ENCODE results near the gene TMEM238.
A peak's percentile ranks its signal among the peaks of the same experiment; 100 is the strongest.

TMEM238 gene

DNA sequence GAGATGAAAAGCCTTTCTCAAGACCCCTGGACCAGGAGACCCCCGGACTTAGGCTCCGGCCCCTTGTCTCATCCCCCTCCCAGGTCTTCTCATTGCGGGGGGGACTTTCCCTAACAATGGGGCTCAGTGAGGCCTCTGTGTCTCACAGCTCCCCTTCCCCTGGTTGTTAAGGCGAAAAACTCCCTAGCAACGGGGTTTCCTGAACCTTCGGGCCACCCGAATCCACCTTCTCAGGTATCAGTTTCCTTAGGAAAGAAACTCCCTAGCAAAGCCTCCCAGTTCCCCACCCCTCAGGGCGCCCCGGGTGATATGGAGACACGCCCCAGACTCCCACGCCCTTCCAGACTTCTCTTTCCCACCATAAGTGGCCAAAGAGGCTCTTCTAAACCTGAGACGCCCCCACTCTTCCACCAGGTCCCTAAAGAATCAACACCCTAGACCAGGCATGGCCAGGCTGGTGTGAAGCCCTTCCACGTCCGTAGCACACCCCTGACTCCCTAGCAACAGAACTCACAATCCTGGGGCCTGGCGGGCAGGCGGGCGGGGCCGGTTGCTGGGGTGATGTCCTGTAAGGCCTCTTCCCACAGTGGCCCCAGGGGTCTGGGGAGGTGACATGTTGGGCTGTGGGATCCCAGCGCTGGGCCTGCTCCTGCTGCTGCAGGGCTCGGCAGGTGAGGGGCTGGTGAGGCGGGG lies 7.7 kb downstream of the TMEM238 start, which contains the start of gene TMEM190:
TMEM190 (plus strand) TSS at position 586 of the 693 bp plus-strand sequence; CDS start at position 614, 28 bp downstream.
- DNase-seq: no peak

DNA sequence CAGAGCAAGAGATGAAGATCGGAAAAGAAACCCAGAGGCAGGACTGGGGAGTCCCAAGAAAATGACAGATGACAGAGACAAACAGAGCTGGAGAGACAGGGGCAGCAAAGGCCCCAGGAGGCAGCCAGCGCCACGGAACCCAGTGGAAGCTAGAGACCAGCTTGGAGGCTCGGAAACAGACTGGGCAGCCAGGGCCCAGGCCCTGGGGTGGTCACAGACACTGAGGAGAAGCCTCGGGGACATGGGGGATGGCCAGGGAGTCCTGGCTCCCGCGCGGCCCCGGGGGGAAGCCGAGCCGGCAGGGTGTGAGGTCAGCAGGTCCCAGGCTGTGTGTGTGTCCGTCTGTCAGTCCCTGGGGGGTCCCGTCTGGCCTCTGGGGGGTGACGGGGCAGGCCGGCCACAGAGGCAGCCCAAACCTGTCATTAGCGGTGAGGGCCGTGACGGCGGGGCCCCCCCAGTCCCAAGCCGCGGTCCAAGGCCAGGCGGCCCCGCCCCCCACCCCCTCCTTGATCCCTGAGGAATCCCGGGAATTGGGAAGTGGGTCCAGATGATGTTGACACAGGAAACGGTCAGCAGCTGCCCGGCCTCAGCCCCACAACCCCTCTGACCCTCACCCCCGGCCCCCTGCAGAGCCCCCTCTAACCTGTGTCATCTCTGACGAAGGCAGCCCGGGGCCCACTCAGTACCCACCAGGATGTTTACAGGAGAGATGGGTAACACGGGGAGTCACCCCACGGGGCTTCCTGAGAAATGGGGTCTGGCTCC lies 9.9 kb downstream of the TMEM238 start:
- DNase-seq: no peak

DNA sequence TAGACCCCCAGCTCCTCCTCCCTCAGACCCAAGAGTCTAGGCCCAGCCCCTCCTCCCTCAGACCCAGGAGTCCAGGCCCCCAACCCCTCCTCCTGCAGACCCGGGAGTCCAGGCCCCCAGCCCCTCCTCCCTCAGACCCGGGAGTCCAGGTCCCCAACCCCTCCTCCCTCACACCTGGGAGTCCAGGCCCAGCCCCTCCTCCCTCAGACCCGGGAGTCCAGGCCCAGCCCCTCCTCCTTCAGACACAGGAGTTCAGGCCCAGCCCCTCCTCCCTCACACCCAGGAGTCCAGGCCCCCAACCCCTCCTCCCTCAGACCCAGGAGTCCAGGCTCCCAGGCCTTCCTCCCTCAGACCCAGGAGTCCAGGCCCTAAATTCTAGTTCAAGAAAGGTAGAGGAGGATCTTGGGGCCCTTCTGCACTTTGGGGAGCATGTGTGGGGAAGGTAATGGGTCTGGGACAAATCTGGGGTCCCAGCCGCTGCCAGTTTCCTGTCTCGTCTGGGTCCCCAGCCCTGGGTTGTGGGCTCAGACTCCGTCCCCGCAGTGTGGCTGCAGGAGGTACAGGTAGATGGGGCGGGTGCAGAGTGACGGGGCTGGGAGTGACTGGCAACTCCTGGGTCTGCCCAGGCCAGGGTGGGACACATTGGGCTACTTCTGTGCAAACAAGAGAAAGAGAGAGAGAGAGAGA lies 10.6 kb downstream of the TMEM238 start:
- DNase-seq: no peak

DNA sequence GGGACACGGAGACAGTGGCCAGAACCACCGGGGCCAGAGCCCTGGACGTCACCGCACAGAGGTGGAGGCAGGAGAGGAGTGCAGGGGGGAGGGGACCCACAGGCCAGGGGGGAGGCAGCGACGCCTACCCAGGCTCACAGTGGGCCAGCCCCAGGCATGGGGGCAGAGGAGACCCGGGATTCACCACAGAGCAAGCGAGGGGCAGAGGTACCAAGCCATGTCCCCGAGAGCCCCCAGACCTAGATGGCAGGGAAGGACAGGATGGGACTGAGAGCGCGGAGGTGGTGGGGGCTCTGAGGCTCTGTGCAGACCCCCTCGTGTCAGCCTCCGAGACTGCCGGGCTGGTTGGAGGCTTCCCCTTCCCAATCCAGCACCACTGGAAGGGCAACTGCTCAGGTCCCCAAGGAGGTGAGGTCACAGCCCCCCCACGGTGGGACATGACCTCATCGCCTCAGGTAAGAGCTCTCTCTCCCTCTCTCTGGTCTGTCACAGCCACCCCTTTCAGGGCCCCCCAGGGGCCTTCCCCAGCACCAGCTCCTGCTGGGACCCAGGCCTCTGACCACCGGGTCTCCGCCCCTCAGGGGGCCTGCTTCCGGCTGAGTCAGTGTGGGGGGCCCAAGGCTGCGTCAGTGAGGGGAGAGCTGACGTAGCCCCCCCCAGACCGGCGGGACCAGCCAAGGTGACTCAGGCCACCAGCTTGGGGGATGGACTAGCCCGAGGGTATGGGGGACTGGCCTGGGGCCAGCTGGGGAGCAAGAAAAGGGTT lies 11.6 kb downstream of the TMEM238 start:
- no peak for DNase-seq

DNA sequence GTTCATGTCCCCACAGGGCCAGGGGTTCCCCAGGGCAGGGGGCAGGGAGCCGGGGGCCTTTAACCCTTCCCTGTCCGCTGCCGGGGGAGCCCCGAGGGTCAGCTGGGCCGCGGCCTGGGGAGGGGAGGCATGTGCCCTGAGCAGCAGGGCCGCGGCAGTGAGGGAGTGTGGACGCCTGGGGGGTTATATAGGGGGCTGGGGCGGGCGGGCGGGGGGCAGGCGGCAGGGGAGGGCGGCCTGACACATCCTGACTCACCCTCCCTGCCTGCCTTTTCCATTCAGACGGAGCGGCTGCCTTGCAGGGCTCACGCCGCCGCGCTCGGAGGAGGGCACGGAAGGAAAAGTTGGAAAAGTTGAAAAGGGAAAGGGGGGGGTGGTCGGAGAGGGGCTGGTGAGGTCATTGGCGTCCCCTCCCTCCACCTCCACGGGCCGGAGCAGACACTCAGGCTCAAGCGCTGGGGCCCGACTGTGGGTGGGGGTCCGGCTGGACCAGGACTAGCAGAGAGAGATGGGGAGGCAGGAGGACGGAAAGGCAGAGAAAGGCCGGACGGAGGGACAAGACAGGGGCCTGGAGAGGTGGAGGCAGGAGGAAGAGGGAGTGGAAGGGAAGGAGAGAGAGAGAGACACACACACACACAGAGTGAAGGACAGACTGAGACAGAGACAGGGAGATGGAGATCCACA lies 13.6 kb downstream of the TMEM238 start, which contains the start of gene IL11:
IL11 (minus strand) TSS at position 159 of the 684 bp plus-strand sequence; CDS start at position 6, 153 bp downstream.
- DNase-seq: no peak

DNA sequence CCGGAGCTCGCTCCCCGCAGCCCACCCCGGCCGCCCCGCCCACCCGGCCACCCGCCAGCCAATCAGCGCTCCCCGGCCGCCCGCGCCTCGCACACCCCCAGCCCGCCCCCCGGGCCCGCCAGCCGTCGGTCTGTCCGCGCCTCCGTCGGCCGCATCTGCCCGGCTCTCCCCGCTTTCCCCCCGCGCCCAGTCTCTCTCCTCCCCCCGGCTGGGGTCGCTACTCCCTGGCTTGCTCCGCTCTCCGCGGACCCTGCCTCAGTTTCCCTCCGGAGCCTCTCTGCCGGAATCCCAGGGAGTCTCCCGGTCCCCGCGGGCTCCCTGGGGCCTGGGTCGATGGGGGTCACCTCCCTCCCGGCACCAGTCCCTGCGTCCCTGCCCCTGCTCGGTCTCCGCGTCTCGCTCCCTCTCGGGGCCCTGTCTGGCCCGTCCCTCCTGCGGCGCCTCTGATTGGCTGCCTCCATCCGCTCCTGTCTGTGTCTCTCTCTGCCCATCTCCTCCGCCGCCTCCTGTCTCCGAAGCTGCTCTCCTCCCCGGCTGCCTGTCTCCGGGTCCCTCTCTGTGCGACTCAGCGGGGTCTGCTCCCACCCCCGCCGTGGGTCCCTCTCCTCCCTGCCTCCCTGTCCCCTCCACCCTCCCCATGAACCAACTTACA lies 14.3 kb downstream of the TMEM238 start:
- DNase-seq: no peak

DNA sequence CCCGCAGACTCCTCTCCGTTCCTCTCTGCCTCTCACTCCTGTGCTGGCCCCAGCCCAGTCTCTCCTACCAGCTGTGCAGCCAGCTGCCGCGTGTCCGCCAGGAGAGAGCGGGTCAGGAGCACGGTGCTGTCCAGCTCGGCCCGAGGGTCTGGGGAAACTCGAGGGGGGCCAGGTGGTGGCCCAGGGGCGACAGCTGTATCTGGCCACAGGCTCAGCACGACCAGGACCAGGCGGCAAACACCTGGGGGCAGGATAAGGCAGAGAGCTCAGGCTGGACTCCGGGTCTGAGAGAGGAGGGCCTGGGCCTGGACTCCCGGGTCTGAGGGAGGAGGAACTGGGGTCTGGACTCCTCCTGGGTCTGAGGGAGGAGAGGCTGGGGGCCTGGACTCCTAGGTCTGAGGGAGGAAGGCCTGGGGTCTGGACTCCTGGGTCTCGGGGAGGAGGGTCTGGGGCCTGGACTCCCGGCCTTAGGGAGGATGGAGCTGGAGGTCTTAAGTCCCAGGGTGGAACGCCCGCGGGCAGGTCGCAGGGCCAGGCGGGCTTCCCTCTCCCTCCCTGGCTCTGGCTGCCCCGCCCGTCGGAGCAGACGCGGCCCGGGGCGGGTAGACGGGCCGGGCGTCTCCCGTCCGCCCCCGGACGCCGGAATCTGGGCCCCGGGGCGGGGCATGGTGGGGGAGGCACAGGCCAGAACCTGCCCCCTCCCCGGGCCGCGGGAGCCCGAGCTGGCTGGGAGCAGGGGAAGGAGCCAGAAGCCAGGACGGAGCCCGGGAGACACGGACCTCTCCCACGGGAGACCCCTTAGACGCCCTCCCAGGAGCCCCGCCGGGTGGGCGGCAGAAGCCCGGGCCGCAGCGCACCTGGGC lies 15.2 kb downstream of the TMEM238 start:
- no peak for DNase-seq

DNA sequence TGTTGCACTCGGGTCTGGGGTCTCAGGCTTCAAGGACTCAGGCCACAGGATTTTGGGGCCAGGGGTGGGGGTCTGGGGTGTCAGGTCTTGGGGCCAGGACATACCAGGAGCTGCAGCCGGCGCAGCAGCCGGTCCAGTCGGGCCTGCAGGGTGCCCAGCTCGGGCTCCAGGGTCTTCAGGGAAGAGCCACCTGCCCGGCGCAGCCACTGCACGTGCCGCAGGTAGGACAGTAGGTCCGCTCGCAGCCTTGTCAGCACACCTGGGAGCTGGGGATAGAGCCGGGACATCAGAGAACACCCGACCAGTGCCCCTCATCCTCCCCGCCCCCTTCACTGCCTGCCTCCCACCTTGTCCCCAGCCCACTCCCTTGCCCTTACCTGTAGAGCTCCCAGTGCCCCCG lies 16.0 kb downstream of the TMEM238 start:
- DNase-seq: no peak

DNA sequence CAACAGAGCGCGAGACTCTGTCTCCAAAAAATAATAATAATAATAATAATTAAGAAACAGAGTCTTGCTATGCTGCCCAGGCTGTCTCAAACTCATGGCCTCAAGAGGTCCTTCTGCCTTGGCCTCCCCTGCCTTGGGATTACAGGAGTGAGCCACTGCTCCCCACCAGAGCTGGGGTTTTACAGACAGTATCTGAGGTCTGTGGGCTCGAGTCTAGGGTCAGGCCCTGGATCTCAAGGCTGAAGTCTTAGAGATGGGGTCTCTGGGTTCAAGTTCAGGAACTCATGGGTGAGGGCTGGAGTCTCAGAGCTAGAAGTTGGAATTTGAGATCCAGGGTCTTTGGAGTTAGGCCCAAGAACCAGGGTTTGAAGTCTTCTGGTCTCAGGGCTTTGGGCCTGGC lies 17.3 kb downstream of the TMEM238 start:
- no peak for DNase-seq

DNA sequence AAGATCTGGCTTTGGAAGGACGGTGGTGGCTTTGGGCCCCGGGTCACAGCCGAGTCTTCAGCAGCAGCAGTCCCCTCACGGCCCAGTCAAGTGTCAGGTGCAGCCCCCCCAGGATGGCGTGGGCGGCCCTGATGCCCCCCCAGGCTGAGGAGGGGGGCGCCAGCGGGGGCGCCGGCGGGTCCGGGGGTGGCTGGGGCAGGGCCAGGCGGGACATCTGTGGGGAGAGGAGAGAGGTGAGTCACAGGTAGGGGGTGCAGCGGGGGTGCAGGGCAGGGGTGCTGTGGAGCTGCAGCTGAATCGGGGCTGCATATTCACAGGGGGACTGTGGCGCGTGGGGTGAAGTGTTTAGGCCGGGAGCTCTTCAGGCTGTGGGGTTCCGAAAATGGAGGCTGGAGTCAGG lies 18.1 kb downstream of the TMEM238 start:
- no peak for DNase-seq

DNA sequence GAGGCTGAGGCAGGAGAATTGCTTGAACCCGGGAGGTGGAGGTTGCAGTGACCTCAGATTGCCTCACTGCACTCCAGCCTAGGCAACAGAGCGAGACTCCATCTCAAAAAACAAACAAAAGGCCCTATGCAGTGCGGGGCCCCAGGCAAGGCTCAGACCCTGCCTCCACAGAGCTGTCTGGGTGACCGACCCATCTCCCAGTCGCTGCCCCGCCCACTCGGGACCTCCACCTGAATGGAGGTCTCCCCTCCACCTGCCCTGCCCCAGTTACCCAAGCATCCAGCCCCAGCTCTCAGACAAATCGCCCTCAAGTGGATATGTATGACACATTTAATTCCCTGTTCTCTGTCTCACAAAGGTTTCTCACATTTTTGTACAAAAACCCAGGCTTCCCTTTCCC lies 18.8 kb downstream of the TMEM238 start:
- DNase-seq: no peak

DNA sequence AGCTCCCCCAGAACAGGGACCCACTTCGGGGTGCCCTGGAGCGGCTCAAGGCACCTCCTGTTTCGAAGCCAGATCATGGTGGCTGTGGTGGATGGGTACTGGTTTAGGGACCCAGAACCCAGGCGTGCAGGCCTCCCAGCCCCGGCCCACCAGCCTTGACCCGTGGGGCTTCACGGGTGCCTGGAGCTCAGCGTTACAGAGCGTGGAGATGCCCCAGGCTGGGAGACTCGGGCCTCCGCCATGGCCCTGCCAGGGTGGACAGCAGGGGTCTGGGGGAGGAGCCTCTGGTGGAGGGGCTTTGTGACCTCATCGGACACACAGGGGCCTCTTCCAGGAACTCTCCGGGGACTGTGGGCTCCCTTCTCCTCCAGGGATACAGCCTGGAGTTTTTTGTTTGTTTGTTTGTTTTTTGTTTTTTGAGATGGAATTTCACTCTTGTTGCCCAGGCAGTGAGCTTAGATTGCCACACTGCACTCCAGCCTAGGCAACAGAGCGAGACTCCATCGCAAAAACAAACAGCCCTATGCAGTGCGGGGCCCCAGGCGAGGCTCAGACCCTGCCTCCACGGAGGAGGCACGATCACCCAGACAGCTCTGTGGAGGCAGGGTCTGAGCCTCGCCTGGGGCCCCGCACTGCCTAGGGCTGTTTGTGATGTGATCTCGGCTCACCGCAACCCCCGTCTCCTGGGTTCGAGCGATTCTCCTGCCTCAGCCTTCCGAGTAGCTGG lies 20.9 kb downstream of the TMEM238 start, which contains the start of gene GARIN5B:
GARIN5B (minus strand) TSS at position 271 of the 727 bp plus-strand sequence; CDS start at position 77, 194 bp downstream.
- DNase-seq: no peak

DNA sequence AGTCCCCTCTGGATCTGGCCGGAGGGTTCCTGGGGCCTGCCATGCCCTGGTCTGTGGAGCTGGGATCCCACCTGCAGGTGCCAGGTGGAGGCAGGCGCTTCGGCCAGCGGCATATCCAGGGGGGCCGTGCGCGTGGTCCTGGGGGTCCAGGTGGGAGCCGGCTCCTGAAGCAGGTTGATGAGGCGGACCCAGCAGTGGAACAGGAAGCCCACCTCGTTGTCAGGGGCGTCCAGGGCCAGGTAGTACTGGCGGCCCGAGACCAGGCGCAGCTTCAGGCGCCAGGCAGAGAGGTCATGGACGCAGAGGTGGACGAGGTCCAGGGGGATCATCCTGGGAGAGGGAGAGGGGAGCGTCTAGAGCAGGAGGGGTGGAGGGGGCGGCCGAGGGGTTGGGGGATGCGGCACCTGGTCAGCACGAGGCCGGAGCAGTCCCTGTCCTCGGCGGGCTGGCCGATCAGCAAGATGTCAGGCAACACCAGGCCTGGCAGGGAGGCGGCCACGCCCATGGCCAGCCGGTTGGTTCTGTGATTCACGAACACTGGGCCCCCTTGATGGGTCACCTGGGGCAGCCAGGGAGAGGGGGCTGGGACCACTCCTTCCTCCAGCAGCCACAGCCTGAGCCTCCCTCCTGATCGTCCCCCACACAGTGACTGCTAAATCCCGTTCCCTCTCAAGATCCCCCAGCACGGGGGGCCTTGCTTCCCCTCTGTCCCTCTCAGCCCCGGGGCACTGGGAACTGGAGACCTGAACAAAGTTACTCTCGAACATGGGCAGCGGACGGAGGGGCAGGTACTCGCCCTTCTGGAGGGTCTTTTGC lies 21.7 kb downstream of the TMEM238 start:
- DNase-seq: no peak

DNA sequence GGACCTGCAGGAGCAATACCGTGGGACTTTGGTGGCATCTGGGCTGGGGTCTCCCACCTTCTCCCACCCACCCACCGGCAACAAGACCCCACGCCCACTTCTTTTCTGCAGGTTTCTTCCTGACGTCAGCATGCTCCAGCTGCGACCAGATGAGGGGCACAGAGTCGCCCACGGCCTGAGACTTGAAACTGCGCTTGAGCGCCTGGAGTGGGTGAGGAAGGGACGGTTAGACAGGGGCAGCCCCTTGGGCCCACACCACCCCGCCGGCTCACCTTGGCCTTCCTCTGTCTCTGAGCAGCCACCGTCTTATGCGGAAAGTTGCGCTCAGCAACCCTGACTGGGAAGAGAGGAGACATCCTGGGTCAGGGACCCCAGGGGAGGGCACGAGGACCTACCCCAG lies 23.2 kb downstream of the TMEM238 start:
- DNase-seq: no peak

DNA sequence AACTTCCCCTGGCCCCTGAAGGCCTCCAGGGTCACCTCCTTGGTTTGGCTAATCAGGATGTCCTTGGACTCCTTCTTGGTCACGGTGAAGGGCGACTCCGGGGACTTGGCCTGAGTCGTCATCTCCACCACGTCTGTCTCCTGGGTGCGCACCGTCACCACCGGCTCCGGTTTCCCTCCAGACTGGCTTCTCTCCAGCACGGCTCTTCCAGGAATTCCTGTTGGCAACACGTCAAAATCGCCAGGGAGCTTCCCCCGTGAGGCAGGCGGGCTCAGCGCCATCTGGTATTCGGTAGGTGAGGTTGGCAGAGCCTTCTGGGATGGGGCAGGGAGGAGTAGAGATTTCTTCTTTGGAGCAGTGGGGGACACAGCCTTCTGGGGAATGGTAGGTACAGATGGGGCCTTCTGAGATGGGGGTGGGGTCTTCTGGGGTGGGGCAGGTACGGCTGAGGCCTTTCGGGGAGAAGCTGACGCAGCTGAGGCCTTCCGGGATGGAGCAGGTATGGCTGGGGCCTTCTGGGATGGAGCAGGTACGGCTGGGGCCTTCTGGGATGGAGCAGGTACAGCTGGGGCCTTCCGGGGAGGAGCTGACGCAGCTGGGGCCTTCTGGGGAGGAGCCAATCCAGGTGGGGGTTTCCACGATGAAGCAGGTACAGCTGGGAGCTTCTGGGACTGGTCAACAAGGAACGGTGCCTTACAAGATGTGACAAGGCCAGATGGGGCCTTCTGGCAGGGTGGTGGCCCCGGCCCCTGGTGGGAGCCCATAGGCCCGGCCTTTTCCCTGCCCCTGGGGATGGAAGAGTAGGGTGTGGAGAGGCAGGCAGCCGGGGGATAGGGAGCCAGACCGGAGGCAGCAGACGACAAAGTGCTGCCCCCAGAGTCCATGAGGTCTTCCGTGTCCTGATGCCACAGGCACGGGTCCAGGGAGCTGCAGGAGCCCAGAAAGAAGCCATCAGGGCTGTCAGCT lies 24.9 kb downstream of the TMEM238 start:
- DNase-seq: peak; percentile 32

DNA sequence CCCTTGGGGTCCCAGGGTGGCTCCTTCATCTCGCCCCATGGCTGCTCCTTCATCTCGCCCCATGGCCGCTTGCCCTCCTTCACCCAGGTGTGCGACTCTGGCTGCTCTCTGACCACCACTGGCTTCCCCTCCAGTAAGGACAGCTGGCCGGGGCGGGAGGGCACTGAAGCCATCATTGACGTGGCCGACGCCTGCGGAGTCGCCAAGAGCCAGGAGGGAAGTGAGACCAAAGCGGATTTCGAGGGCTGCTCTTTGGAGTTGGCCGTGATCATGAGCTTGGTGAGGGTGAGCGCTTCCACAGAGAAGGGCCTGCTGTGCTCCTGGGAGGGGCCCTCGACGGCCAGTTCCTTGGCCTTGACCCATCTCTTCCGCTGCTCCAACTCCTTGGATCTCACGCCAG lies 25.6 kb downstream of the TMEM238 start:
- no peak for DNase-seq

DNA sequence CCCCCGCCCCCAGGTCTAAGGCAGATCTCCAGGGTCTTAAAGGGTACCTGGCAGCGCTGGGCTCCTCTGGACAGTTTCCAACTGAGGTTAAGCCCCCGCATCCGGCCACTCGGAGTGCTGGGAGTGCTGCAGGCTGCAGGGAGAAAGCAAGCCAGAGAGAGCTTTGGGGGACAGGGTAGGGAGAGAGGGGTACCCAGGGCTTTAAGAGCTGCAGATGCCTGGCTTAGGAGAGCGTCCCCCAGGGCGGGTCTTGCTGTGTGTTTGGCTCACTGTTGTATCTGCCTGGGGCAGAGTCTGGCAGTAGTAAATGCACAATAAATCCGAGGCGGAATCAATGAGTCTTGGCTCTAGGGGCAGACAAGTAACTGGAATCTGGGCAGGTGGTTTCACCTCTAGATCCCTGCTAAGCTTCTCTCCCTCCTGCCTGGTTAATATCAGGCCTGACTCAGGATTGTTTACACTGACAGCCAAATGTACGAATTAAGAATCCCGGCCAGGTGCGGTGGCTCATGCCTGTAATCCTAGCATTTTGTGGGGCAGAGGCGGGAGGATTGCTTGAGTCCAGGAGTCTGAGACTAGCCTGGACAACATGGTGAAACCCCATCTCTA lies 28.8 kb downstream of the TMEM238 start:
- DNase-seq: no peak
